Hippocampal formation (tissue), 2 donors: ENCODE results near the gene CLASP2.

Experiments used
- DNase-seq, 2 donors: peaks; one replicate each; lab custom pipeline; 2025; lab: John Stamatoyannopoulos, UW

The CLASP2 gene

DNA sequence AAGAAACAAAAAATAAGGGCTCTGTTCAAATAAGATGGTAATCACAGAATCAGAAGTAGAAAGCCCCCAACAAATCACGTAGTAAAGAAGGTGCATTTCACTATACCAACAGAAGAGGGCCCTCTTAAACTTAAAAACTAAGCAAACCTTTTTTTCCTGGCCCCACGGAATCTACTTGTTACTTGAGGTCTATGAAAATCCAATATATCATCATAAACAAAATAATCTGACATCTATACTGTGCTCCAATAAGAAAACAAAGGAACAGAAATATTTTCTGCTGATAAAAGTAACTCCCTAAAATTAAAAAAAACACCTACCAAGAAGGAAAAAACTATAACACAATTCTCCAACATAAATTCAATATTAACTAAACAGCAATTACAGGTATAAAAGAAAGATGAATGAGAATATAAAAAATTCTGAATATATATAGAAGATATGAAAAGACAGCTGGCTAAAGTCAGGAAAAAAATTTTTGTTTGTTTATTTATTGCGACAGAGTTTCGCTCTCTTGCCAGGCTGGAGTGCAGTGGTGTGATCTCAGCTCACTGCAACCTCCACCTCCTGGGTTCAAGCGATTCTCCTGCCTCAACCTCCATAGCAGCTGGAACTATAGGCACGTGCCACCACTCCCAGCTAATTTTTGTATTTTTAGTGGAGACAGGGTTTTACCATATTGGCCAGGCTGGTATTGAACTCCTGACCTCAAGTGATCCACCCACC, 81.8 kb downstream of the CLASP2 start:
- DNase-seq: peak in 1 of 2 donors; percentile 76

DNA sequence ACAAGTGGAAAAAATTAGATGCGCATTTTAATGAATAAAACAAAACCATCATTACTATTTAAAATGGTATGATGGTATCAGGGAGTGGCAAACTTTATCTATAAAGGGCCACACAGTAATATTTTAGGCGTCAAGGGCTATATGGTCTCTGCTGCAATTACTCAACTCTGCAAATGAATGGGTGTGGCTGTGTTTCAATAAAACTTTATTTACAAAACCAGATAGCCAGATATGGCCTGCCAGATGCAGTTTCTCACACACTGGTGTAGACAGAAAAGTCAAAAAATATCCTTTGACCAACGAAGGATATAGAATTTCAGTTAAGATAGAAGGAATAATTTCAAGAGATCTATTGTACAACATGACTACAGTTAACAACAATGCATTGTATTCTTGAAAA, 83.8 kb downstream of the CLASP2 start:
- DNase-seq: no peak

DNA sequence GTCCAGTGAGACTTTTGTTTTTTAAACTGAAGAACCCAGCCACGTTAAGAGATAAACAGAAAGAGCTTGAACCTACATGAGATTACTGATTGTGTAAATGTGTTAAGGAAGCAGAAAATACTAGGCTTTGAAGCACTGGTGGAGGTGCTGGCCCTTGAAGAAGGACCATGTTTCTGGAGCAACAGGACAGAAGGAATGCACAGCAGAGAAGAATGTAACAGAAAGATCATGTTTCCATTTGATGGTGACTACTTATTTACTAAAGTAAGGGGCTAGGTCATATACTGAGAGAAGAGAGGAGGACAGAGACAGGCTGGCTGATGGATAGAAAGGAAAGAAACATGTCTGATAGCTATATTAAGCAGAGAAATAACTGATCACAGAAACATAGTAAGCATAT, 88.8 kb downstream of the CLASP2 start:
- no peak for DNase-seq

DNA sequence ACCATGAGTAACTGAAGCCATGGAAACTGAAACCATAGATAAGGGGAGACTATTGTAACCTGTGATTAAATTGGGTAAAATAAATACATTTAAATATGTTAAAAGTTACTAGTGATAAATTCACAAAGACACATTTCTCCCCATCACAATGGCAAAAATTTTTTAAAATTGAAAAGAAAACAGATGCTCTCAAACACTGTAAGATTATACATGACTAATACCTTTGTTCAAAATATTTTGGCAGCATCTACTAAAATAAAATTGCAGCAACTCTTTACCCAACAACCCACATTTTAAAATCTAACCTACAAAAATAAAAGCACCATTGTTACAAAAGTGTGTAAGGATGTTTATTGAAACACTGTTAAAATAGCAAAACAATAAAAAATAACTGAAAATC, 93.3 kb downstream of the CLASP2 start:
- DNase-seq: no peak

DNA sequence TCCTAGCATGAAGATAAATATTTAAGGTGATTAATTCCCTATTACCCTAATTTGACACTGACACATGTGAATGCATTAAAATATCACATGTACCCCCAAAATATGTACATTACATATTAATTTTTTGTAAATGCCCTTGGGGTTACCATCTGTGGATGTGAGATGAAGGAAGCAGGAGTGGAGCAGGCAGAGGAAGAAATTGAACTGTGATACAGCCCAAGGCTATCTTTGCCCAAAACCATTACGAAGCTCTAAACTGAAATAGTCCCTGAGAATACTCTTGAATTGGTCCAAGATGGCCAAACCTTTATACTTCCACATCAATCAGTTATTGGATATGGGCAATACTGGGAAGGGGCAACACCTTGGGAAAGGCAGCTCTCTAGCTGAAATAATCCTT, 105.0 kb downstream of the CLASP2 start:
- DNase-seq: no peak

DNA sequence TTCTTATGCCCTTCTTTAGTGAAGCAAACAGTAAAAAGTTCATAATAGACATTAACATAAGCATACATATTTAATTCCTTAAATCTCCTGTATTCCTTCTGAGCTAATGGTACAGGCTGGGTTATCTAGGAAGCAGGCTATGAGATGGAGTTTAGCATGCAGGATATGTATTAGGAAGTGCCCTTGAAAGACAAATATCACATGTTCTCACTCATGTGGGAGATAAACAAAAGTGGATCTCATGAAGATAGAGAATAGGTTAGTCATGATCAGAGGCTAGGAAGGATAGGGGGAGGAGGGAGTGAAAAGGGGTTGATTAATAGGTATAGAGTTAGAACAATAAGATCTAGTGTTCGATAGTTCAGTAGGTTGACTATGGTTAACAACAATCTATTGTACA, 105.4 kb downstream of the CLASP2 start:
- DNase-seq: no peak

DNA sequence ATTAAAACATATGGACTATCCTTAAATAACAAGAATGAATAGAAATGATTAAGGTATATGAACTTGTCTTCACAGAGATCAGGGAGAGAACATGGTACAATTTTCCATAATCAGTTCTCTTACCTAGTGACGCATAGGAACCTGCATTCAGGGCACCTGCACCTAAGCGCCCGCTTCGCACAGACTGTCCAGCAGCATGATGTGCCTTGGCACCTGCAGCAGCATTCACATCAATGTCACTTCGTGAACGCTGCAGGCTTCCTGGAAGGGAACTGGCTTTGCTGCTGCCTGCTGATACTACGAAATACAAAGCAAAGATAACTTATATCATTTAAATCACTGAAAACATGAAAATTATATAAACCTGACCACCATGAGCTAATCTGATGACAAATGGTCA, 115.2 kb downstream of the CLASP2 start:
- no peak for DNase-seq

DNA sequence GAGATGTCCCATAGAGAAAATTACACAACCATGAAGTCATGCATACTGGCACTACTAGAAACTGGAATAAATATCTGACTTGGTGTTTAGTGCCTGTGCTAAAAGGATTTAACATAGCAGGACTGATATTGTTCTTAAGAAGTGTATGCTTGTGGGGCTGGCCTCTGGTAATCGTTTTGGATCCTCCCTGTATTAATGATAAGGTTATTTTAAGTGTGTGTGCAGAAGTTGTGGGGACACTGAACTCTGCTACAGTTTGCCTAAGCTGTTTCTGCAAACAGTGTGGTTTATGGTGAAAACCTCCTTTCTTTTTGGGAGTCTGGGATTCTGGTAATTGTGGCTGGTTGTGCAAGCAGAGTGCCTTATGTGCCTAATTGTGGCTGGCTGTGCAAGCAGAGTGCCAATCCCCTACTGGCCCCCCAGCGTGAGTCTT, 120.8 kb downstream of the CLASP2 start:
- DNase-seq: no peak

DNA sequence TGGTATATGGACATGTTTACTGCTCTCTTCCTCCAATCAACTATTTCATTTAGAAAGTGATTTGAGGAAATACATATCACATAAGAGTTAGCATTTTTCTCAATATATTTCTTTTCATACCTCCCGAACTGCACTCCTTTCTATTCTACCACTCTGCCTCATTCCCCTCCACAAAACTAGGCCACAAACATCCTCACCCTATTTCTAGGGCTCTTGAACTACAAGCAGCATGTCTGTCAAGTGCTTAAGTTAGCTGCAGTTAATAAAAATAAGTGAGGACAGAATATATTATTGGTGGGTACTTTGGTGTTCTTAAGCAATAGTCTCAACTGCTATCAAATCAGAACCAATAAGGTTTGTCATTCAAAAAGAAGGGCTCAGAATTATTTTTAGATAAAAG, 125.1 kb downstream of the CLASP2 start:
- no peak for DNase-seq

DNA sequence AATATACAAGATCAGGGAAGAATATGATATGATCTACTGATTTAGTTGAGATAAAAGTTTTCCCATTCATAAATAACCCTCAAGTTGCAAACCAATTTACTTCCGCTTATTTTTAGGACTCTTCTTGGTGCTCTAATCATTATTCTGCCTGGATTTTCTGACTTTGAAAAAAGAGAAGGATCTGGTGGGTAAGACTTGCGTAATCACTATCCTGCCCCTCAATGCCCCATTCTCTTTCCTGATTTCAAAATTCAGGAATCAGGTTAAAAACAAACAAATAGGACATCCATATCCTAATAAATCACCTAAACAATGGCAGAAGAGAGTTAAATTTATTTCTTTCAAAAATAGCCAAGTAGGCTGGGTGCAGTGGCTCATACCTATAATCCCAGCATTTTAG, 127.5 kb downstream of the CLASP2 start:
- no peak for DNase-seq

DNA sequence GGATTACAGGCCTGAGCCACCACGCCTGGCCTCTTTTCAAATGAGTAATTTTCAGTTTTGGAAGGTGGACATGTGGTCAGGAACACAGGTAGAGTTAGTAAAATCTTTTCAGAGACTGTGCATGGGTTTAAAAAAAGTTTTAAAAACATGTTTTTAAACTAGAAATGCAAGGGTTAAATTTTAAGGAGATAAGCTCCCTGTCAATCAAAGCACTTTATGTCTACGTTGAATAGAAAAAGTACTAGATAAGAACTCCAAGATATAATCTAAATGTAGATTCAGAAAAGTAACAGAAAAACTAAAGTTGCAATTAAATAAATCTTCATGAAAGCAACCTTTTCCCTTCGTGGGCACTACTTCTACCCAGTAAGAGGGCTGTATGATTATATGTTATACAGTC, 131.7 kb downstream of the CLASP2 start:
- DNase-seq: no peak

DNA sequence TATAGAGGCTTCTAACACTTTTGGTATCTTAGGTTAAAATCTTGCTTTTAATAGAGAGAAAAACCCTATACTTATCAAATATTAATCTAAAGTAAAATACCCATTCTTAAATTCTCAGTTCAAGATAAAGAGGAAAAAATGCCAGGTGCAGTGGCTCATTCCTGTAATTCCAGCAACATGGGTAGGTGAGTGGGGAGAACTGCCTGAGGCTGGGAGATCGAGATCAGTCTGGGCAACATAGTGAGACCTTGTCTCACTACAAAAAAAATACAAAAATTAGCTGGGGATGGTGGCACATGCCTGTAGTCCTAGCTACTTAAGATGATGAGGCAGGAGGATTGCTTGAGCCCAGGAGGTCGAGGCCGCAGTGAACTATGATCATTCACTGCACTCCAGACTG, 135.8 kb downstream of the CLASP2 start:
- DNase-seq: no peak

DNA sequence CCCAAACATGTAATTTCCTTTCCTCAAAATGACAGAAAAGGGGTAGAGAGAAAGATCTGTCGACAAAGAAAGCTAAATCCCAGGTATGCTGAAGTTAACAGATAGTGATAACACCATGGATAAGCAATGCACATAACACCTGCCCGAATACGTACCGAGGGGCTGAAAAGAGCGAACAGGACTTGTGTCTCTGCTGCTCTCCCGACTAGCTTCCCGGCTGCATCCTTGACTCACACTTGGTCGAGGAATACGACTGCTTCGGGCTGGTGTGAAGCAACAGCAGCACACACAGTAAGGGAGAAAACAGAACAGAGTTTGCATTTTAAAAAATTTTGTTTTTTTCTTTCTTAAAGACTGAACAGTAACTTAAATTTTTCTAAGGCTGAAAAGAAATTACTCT, 136.4 kb downstream of the CLASP2 start:
- DNase-seq: no peak

DNA sequence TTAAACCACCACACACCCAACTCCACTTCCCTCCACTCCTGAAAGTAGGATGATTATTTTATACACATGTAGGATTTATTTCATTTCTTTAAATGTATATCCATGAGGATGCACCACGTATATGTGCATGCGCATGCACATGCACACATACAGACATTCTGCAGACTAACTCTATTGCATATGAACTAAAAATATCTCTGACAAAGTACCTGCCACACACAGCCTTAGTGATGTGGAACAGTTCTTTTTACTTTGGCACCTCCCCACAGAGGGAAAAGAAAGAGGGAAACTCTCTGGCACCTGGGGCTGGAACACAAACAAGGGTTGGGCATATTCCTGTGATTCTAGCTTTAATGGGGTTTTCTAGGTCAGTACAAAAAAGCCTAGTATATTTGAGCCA, 138.2 kb downstream of the CLASP2 start:
- no peak for DNase-seq

DNA sequence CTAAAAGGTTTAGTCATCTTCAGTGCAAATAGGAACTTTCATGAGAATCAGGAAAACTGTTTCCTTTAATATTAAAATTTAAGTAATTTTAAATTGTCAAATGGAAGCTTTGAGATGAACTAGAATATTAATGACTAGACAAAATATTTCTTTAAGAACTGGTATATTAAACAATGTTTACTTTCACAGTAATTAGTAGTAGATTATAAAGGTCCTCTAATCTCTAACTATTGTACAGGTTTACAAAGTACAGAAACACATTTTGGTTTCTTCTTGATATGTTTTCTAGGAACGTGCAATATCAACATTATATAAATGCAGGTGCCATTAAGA, 138.9 kb downstream of the CLASP2 start:
- no peak for DNase-seq

DNA sequence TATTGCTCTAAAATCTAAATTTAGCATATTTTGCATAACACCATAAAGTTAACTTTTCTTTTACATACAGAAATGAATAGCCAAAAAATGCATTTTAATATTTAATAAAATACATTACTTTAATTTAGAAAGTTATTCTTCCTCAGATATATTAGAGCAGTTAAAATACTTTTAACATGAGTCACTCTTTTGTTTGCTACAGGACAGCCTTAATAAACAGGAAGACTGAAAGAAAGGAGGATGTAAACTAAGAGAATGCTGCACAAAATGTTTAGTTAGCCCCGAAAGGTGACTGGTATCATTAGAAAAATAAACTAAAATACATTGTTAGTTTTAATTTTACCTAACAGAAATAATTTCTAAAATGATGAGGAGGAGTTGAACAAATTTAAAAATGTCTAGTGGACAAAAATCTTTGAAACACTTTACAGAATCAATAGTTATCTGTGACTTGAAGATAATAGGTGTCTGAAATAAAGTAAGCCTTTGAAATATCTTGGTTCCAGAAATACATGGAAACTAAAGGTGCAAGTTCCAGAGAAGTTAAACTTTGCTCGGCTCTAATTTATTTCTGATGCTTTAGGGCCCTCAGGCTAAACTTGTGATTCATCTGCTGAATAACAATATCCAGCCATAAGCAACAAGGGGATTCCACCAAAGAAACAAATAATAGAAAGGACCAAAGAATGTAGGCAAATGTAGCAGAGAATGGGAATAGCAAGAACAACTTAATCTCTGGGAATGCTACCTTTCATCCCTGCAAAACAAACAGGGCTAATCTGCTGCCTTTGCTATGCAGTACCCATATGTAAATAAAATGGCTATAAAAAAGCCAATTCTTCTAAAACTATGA, 139.5 kb downstream of the CLASP2 start:
- no peak for DNase-seq

DNA sequence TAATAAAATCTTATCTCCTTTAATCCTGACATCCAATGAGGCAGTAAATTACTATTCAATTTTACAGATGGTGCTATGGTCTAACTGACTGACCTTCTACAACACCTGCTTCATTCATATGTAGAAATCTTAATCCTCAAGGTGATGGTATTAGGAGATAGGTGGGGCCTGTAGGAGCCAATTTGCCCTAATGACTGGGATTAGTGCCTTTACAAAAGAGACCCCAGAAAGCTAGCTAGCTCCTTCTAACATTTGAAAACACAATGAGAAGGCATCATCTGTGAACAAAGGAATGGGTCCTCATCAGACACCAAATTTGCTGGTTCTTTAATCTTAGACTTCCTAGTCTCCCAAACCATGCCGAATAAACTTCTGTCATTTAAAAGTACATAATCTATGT, 140.5 kb downstream of the CLASP2 start:
- no peak for DNase-seq

DNA sequence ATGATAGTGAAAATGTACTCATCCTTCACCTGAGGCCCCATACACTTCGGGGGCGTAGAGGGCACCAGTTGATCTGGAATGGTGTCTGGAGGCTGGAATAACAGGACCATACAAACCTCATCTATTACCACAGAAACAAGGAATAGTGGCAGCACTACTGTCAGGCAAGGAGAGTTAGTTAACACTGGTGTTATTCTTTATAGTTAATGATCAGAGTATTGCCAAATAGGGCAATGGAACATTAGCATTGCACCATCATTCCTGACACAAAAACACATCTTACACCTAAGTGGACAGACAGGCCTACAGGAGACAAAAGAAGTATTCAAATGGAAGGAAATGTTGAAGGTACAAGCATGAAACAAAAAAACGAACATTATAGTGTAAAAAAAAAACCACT, 140.9 kb downstream of the CLASP2 start:
- DNase-seq: no peak

DNA sequence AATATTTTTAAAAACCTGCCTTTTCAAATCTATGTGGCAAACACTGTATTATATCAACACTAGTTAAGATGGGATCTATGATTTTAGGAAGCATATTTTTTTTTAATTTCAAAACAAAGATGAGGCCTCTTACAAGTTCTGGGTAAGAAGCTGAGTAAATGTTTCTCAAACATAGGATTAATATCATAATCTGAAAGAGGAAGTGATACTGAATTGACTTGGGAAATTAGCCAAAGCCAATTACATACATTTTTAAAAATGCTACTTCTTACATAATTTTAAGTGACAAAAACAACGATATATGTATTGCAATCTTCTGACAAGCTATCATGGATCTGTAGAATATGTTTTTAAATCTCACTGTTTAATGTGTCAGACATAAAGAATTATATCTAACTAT, 142.7 kb downstream of the CLASP2 start:
- DNase-seq: no peak

DNA sequence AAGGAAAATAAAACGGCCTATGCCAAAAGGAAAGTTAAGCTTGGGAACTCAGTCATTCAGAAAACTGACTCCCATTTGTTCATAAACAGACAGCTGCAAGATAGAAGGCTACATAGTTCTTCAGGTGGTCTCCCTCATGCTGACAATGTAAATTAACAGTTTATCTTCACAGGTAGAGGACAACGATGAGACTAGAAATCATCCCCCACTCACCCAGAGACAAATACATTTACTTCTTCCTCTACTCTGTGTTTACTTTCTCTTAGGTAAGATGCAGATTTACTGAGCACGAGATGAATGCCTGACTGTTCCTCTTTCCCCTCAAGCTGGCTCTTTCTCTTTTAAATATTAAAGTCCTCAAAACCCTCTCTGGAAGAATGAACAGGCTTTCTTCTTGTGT, 160.2 kb downstream of the CLASP2 start:
- no peak for DNase-seq

DNA sequence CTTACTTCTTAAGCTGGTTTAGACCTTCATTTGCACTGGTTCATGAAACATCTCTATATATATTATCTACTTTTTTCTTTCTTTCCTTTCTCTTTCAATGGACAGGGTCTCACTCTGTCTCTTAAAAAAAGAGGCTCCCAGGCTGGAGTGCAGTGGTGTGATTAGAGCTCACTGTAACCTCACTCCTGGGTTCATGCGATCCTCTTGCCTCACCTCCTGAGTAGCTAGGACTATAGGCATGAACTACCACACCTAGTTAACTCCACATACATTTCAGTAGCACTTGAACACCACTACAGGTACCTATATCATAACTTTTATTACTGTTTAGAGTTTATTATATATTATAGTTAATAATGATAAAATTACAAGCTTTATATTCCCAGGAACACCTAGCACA, 160.8 kb downstream of the CLASP2 start:
- DNase-seq: no peak

DNA sequence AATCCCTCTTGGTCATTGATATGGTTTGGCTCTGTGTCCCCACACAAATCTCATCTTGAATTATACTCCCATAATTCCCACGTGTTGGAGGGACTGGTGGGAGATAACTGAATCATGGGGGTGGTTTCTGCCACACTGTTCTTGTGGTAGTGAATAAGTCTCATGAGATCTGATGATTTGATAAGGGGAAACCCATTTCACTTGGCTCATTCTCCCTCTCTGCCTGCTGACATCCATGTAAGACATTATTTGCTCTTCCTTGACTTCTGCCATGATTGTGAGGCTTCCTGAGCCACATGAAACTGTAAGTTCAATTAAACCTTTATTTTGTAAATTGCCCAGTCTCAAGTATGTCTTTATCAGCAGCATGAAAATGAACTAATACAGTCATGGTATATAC, 171.0 kb downstream of the CLASP2 start:
- DNase-seq: no peak

DNA sequence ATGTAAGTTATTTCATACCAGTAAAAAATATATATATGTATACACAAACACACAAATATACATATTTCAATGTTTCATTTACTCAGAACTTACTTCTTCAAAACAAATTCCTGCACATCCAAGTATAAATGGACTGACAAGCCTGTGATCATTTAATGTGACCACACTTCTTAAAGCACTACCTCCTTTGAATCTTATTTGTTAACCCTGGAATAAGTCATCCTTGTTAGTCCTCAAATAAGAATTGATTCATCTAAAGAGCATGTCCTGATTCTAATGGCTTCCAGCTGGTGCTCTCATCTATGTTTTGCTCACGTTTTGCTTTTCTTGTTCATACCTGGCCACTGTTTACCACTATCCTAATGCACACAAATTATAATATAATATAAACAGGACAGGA, 173.9 kb downstream of the CLASP2 start:
- DNase-seq: no peak

DNA sequence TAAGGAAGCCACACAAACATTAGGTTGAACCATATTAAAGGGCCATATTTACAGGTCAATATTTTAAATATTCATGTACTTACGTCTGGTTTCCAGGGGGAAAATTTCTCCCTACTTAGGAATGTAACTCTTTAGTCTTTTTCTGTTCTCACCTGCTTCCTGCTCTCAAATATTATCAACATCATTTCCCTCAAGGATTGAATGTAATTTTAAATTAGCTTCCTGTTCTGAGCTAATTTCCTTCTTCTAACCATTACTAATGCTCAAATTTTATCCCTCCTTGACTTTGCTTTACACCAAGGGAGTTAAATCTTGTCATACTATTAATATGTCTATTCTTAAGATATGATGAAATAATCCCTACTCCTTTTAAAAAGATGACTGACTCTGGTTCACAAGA, 174.5 kb downstream of the CLASP2 start:
- no peak for DNase-seq
